ENCODE measurements around the gene SORL1. TPM values are rescaled to one million over a fixed set of nuclear protein-coding genes. Genes with fewer than 3 reads are reported as not detected.

The SORL1 gene
- total and polyA plus RNA-seq, 9 of the 15 experiments (the other 6 are each of a cell fraction or from before 2014, with no cell fraction given), result 0.01 to 0.66 TPM; not detected in 7

DNA sequence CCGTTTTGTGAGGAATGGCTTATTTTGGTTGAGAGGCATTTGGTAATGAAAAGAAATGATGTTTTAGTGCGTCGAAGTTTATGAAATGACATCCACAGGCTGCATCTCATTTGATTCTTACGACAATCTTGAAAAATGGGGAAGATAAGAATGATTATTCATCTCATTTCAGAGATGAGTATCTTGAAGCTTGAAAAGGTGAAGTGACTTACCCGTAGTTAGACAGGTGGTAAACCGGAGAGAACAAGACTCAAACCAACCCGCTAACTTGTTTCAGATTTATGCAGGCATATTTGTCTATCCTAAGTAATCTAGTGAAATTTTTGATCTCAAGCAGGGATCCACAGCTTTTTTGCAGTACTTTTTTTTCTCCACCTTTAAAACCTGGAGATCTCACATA, 9.7 kb downstream of the SORL1 start:
- ChIA-PET CTCF (ENCODE audit: low intra/inter-chr PET ratio) (no interaction called here), POLR2A (no interaction called here)
- Histone ChIP-seq H3K27ac (ENCODE audit: extremely low read depth, low read depth, low read length) (no peak overlapping the region), H4K20me1 (replicated peaks; ENCODE audit: control insufficient read depth, insufficient read depth, low read length) (no peaks in the 10 kb centered on the region), H3K9me1 (ENCODE audit: control insufficient read depth, insufficient read depth, low read length) (no peaks in the 10 kb centered on the region), H3K36me3 (ENCODE audit: control insufficient read depth, insufficient read depth, low read length) (no peaks in the 10 kb centered on the region), H3K79me2 (ENCODE audit: control insufficient read depth, insufficient read depth, low read length) (no peaks in the 10 kb centered on the region), H3K27me3 (ENCODE audit: control insufficient read depth in 2 of 2, insufficient read depth in 2 of 2, low read length in 2 of 2) (peaks cover 0 to 23% of the 10 kb centered on the region in 2 experiments; a peak in 2 of 5 replicates), H3K9ac (ENCODE audit: insufficient read depth in 1 of 2, low read depth in 2 of 2, low read length in 2 of 2) (no peak overlapping the region), H2AFZ (ENCODE audit: low read depth, low read length) (no peak overlapping the region), H3K4me2 (ENCODE audit: insufficient read depth, low read length) (no peak overlapping the region), H3K4me3 (no peak overlapping the region), H3K9me3 (replicated peaks; ENCODE audit: control insufficient read depth, insufficient read depth, low read depth, low read length) (no peaks in the 10 kb centered on the region), H3K4me1 (replicated peaks in 1 of 2; ENCODE audit: control insufficient read depth in 2 of 2, insufficient read depth in 2 of 2, low read length in 2 of 2) (no peaks in the 10 kb centered on the region; a peak in 1 of 5 replicates)
- intact Hi-C loops (cut with micrococcal nuclease), result no loop called here
- no TSS peak for BruUV-seq (replicated peaks)
- TF ChIP-seq PCBP2 (IDR thresholded peaks at IDR 0.05; ENCODE audit: low read depth, low read length, poor library complexity, severe bottlenecking), result no peak
- no peak for TF ChIP-seq NCOA6 (IDR thresholded peaks at IDR 0.05)
- no peak for TF ChIP-seq NFIC (IDR thresholded peaks at IDR 0.05)
- no peak for TF ChIP-seq RFX5 (IDR thresholded peaks at IDR 0.05; ENCODE audit: low read depth, low read length)
- TF ChIP-seq LEF1 (IDR thresholded peaks at IDR 0.05), result no peak
- no peak for TF ChIP-seq ZNF175 (CRISPR knock-in tag; IDR thresholded peaks at IDR 0.05; ENCODE audit: low read depth)
- no peak for TF ChIP-seq ZNF583 (CRISPR knock-in tag; IDR thresholded peaks at IDR 0.05)
- no peak for TF ChIP-seq SMAD4 (CRISPR knock-in tag; conservative IDR thresholded peaks at IDR 0.05)
- TF ChIP-seq ELF1 (tag; IDR thresholded peaks at IDR 0.05), result no peak
- no peak for TF ChIP-seq BRD9 (IDR thresholded peaks at IDR 0.05; ENCODE audit: low read depth, partially characterized antibody)
- no peak for TF ChIP-seq MCM5 (IDR thresholded peaks at IDR 0.05; ENCODE audit: low read depth)
- TF ChIP-seq PHTF2 (CRISPR knock-in tag; IDR thresholded peaks at IDR 0.05), result no peak
- TF ChIP-seq GABPB1 (CRISPR knock-in tag; IDR thresholded peaks at IDR 0.05), result no peak
- no peak for TF ChIP-seq SUPT5H (IDR thresholded peaks at IDR 0.05)
- no peak for TF ChIP-seq ZNF217 (CRISPR knock-in tag; IDR thresholded peaks at IDR 0.05)
- TF ChIP-seq, protein P1, sequence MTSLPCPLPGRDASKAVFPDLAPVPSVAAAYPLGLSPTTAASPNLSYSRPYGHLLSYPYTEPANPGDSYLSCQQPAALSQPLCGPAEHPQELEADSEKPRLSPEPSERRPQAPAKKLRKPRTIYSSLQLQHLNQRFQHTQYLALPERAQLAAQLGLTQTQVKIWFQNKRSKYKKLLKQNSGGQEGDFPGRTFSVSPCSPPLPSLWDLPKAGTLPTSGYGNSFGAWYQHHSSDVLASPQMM (CRISPR knock-in tag; IDR thresholded peaks at IDR 0.05), result no peak
- FAIRE-seq (no peak), ATAC-seq (no peak), DNase-seq (ENCODE audit: extremely low read depth in 1 of 4, low spot score in 3 of 4) (no peak)
- in situ Hi-C loops (cut with MboI), result no loop called here
- WGBS (ENCODE audit: insufficient coverage, low coverage, missing lambda C conversion rate), result 0% methylated on average over 7 of the region's 7 CpGs
